Activated CD4-positive, CD25-positive, alpha-beta regulatory T cell treated with anti-CD3 and anti-CD28 coated beads, Interleukin-2, amount 50 U/mL, for 24 hours (primary cell): ENCODE measurements around the gene IGLON5.

Experiments used
- ATAC-seq, 2 donors: fragments of 150-1000 bp; cut with Tn5 transposase; one replicate each; pipeline ENCODE4 v1.10.0; 2021; ENCODE audit warnings: mild to moderate bottlenecking in 1 of 2, moderate library complexity in 1 of 2

The IGLON5 gene

GRCh38 chr19:51339687-51340656 lies 28.5 kb downstream of the IGLON5 start:
- ATAC-seq, result peak; percentile 72 to 78

GRCh38 chr19:51341066-51341465 lies 29.6 kb downstream of the IGLON5 start:
- no peak for ATAC-seq

- no peak for ATAC-seq
These were observed 30.6 kb downstream of the IGLON5 start, which contains the start of gene VSIG10L for GRCh38 chr19:51341976-51342580. VSIG10L (minus strand) TSS chr19:51342139; CDS start chr19:51342124, 15 bp downstream.

GRCh38 chr19:51342631-51343569 lies 31.5 kb downstream of the IGLON5 start:
- no peak for ATAC-seq

GRCh38 chr19:51345076-51345620 lies 33.7 kb downstream of the IGLON5 start:
- no peak for ATAC-seq

- ATAC-seq, result no peak
These were observed 35.3 kb downstream of the IGLON5 start for GRCh38 chr19:51346742-51347141.

GRCh38 chr19:51347209-51347928 lies 35.9 kb downstream of the IGLON5 start:
- no peak for ATAC-seq

- no peak for ATAC-seq
These were observed 40.0 kb downstream of the IGLON5 start for GRCh38 chr19:51351266-51351990.

- no peak for ATAC-seq
These were observed 41.4 kb downstream of the IGLON5 start for GRCh38 chr19:51352783-51353360.

GRCh38 chr19:51354103-51354741 lies 42.8 kb downstream of the IGLON5 start:
- ATAC-seq, result no peak

GRCh38 chr19:51354742-51355148 lies 43.3 kb downstream of the IGLON5 start:
- ATAC-seq, result peak; percentile 56 to 64

GRCh38 chr19:51356159-51356801 lies 44.8 kb downstream of the IGLON5 start:
- no peak for ATAC-seq

GRCh38 chr19:51357952-51358351 lies 46.5 kb downstream of the IGLON5 start:
- no peak for ATAC-seq

- no peak for ATAC-seq
These were observed 47.9 kb downstream of the IGLON5 start for GRCh38 chr19:51359294-51359693.

- no peak for ATAC-seq
These were observed 49.8 kb downstream of the IGLON5 start for GRCh38 chr19:51361239-51361638.

- ATAC-seq, result no peak
These were observed 53.0 kb downstream of the IGLON5 start for GRCh38 chr19:51364200-51365106.

- no peak for ATAC-seq
These were observed 53.9 kb downstream of the IGLON5 start for GRCh38 chr19:51365211-51365964.

- no peak for ATAC-seq
These were observed 54.5 kb downstream of the IGLON5 start, which contains the start of gene ETFB for GRCh38 chr19:51365965-51366388. ETFB (minus strand) TSS chr19:51366388; CDS start chr19:51366326, 62 bp downstream.
